Endothelial cell of hepatic sinusoid (primary cell): ENCODE results near the gene KRTAP12-2.
"Not testable (repeated sequence)": the region's sequence is repeated elsewhere in the genome, so short reads cannot be mapped to it uniquely, and the experiment has no call there.

Source experiments
- in situ Hi-C: cut with HindIII; loops from 2 replicates; pipeline ENCODE4 v1.10.0; 2017; ENCODE audit warnings: low sequenced_read_pairs

KRTAP12-2 gene

GRCh38 chr21:44653656-44654575, 12.8 kb downstream of the KRTAP12-2 start:
- in situ Hi-C loops: loop anchor here (5.0 kb wide), 1 partner anchor 38 kb away; no protein-coding TSS in a partner anchor

- in situ Hi-C loops: loop anchor here (5.0 kb wide), 1 partner anchor 39 kb away; no protein-coding TSS in a partner anchor
Measured at GRCh38 chr21:44653123-44653522, 13.6 kb downstream of the KRTAP12-2 start.

DNA sequence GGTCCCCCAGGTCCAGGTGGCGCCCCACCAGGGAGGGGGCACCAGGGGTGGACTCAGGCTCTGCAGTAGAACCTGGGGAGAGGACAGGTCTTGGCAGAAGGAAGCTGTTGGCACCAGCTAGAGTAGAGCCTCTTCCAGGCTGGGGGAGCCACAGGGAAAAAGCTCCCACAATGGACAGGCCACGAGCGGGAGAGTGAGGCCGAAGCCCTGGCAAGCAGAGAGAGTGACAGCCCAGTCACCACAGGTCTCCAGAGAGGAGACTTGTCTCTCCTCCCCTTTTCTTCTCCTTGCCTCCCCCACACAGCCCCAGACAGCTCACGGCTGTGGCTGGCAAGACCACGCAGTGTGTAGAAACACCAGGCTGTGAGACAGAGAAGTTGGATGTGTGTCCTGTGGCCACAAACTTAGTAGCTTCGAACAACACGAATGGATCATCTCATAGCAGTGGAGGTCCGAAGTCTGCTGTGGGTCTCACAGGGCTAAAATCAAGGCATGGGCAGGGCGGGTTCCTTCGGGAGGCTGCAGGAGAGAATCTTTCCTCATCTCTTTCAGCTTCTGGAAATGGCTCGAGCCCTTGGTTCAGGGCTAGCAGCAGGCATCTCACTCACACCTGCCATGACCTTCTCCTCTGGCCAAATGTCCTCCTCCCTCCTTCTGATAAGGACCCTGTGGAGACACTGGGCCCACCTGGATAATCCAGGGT, 15.6 kb downstream of the KRTAP12-2 start:
- in situ Hi-C loops: loop anchor here (5.0 kb wide), 1 partner anchor 41 kb away; no protein-coding TSS in a partner anchor

- in situ Hi-C loops: loop anchor here (5.0 kb wide), 1 partner anchor 42 kb away; no protein-coding TSS in a partner anchor
Measured at GRCh38 chr21:44650265-44650972, 16.3 kb downstream of the KRTAP12-2 start.

DNA sequence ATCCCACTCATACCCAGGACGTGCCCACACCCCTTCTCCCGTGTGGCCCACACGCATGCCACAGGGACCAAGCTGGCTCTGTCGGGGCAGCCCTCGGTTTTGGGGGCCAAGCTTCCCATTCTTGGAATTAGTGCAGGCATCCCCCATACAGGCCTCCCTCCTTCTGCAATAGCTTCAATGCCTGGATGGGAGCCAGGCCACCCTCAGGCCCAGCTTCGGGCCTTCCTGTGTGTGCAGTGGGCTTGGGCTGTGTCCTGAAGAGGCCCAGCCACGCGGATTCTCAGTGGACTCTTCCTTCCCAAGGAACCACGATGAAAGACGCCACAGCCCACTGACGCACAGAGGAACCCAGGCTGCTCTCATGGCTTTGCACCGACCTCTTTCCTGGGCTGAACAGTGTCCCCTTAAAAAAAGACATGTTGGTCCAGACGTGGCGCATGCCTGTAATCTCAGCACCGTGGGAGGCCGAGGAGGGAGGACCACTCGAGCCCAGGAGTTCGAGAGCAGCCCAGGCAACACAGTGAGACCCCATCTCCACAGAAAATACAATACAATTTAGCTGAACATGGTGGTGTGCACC, 17.1 kb downstream of the KRTAP12-2 start:
- in situ Hi-C loops: loop anchor here (5.0 kb wide), 2 partner anchors 43 to 63 kb away; partner anchors contain the start of gene TSPEAR

DNA sequence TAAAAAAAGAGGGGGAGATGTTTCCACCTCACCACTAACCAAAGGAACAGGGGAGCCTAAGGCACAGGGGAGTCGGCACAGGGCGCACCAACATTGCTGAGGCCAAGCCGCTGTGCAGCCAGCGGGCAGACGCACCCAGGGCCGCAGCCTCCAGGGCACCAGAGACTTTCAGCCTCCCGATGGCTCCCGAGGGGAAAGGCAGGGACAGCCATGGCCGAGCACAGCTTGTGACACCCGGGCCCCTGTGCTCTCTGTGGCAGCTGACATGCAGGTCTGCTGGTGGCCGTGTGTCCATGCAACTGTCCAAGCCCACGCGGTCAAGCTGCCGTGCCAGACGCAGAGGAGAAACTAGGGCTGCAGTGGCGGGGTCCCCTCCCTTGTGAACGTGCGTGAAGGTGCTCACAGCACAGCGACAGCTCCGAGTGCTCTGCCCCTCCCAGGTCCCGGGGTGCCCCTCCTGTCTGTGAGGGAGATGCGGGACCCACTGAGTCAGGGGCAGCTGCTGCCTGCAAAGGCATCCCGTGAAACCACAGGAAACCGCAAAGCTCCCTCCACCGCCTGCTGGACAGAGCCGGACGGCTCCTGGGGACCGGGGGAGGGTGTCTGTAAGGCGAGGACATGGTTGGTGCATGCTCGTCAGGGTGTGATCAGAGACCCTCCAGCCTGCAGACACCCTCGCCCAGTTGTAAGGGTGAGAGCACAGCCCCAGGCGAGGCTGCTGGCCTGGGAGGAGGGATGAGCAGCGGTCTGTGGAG, 18.0 kb downstream of the KRTAP12-2 start:
- in situ Hi-C loops: loop anchor here (5.0 kb wide), 1 partner anchor 64 kb away; the partner anchor contains the start of gene TSPEAR

GRCh38 chr21:44647222-44647552, 19.5 kb downstream of the KRTAP12-2 start:
- in situ Hi-C loops: loop anchor here (5.0 kb wide), 1 partner anchor 65 kb away; the partner anchor contains the start of gene TSPEAR

GRCh38 chr21:44646366-44647221, 20.1 kb downstream of the KRTAP12-2 start, which contains the start of gene KRTAP10-11:
Gene KRTAP10-11 (plus strand): TSS chr21:44646414. CDS start chr21:44646459, 45 bp downstream.
- in situ Hi-C loops: loop anchor here (5.0 kb wide), 1 partner anchor 66 kb away; the partner anchor contains the start of gene TSPEAR

- in situ Hi-C loops: loop anchor here (5.0 kb wide), 1 partner anchor 67 kb away; the partner anchor contains the start of gene TSPEAR
Measured at GRCh38 chr21:44644878-44645277, 21.8 kb downstream of the KRTAP12-2 start.

DNA sequence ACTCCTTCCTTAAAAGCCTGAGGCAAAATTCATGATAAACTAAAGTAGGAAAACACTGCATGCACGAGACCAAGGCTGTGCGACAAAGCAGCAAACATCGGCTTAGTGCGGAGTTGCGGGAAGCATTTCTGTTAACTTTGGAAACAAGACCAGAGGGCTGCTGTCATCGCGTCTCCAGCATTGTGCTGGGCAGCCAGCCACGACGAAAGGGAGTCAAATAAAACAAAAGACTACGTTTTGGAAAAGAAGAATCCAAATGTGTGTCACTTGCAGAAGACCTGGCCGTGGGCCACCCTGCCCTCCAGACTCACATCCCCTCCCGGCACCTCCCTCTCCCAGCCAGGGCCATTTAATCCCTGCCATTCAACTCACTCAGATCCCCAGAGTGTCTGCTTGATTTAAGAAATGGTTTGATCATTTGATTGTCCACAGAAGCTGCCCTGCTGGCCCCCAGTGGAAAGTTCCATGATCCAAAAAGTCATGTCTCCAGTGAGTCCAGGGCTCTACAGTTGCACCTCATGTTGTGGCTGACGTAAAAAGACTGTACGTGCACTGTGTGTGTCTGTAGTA, 22.9 kb downstream of the KRTAP12-2 start:
- in situ Hi-C loops: no loop called here

DNA sequence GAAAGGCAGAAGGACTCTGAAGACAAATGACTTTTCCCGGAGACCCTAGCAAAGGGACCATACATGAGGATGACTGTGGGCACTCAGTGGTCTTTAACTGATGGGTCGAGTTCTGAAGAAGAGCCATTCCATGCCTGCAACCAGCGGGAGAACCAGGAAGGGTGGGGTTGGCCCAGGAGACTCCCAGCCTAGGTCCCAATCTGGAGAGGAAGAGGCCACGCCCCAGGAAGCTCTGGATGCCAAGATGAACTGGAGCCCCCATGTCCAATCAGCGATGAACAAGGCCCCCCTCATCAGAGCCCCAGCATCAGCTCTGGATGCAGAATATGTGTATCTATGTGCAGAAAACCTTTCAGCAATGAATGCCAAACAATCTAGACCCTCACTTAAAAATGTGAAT, 26.0 kb downstream of the KRTAP12-2 start:
- in situ Hi-C loops: no loop called here

DNA sequence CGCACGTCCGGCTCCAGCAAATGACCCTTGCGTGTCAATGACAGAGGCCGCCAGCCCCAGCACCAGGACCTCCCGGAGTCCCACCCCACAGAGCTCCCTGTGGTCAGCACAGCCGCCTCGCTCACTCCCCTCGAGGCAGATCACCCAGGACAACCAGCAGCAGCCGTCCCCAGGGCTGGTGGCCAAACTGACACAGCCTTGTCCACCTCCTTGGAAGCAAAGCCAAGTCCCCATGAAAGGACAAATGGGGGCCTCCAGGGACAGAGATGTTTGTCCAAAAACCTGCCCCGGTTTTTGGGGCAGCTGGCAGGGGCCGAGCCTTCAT, 27.4 kb downstream of the KRTAP12-2 start:
- in situ Hi-C loops: no loop called here

DNA sequence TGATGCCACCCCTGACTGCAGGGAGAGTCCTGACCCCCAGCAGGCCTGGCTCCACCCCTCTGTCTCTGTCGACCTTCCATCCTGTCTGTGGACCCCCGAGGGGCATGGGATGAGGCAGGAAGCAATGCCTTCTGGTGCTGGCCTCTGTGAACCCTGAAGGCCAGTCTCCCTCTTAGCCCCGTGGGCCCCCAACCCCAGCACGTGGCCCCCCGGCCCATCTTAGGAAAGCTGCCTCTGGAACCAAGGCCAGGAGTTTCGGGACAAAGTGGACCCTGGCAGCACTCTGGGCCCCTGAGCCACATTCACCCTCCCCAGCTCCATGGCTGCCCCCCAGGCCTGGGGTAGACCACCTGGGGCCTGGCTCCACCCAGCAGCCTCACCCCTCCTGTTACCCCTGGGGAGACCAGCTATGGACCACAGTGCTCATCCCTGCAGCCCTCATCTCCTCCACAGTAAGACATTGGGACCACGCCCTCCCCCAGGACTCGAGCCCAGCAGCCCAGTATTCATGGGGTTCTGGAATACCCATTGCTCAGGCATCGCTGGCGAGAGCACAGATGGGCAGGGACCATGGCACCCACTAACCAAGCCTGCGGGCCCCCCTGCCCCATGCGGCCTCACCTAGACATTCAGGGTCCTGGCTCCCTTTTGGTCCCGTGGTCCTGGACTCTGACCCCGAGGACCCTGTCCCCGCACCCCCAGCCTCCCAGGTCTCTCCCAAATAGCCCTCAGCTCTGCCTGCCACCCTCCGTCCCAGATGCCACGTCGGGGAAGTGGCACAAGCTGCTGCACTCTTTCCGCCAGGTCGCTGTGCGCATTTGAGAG, 28.0 kb downstream of the KRTAP12-2 start:
- in situ Hi-C loops: not testable (repeated sequence)

DNA sequence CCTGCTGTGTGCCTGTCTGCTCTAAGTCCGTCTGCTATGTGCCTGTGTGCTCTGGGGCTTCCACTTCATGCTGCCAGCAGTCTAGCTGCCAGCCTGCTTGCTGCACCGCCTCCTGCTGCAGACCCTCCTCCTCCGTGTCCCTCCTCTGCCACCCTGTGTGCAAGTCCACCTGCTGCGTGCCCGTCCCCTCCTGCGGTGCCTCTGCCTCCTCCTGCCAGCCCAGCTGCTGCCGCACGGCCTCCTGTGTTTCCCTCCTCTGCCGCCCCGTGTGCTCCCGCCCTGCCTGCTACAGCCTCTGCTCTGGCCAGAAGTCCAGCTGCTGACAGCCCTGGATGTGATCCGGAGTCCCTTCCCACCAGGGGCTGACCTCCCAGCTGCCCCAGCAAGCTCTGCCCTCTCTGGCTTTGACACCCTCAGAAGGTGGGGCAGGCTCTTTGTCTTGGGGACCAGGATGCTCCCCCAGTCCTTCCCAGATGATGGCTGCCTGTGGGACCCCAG, 28.8 kb downstream of the KRTAP12-2 start:
- in situ Hi-C loops: not testable (repeated sequence)

DNA sequence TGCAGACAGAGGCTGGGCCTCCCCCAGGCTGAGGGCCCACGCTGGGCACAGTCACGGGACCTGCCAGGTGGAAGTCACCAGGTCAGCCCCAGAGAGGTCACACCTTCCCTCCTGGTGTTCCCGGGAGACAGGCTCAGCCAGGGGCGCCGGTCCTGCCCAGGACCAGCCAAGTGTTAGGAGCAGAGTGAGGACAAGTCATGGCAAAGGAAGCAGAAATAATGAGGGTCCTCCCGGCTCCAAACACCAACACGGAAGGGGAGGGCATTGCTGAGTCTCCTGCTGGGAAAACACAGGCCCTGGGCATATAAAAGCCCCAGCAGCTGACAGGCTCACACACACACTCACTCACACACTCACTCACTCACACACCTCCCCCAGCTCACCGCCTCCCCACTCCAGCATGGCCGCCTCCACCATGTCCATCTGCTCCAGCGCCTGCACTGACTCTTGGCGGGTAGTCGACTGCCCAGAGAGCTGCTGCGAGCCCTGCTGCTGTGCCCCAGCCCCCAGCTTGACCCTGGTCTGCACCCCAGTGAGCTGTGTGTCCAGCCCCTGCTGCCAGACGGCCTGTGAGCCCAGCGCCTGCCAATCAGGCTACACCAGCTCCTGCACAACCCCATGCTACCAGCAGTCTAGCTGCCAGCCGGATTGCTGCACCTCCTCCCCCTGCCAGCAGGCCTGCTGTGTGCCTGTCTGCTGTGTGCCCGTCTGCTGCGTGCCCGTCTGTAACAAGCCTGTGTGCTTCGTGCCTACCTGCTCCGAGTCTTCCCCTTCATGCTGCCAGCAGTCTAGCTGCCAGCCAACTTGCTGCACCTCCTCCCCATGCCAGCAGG, 29.5 kb downstream of the KRTAP12-2 start, which contains the start of gene KRTAP10-10:
Gene KRTAP10-10 (plus strand): TSS at position 339 of the 833 bp plus-strand sequence. CDS start 62 bp downstream, at position 401.
- in situ Hi-C loops: no loop called here
